Heart left ventricle (tissue), 16 donors: ENCODE measurements around the gene LPAR3. TPM values are rescaled to one million over a fixed set of nuclear protein-coding genes. Genes with fewer than 3 reads are reported as not detected.
"Not testable (repeated sequence)": the region's sequence is repeated elsewhere in the genome, so short reads cannot be mapped to it uniquely, and the experiment has no call there.

Source experiments
- ATAC-seq, 4 donors: fragments of 200-7000 bp; cut with Tn5 transposase; one replicate each; pipeline ENCODE4 v1.9.1; 2020 to 2022; ENCODE audit warnings: moderate library complexity in 4 of 4, mild to moderate bottlenecking in 3 of 4, moderate number of reproducible peaks in 1 of 4
- DNase-seq, 5 donors: peaks; one replicate each; pipeline ENCODE4 v3.0.0-alpha.2; 2020
- H3K27ac ChIP-seq, 12 donors: fragments of 200-600 bp; sonication (generic) in 4 of 12; one replicate each; pipeline versions ENCODE4 v1.5.0 to v1.8.0; 2016 to 2022; ENCODE audit warnings: mild to moderate bottlenecking in 2 of 12
- H3K27me3 ChIP-seq, 9 donors: fragments of 200-600 bp; sonication (generic) in 2 of 9; one replicate each; pipeline versions ENCODE4 v1.5.1 to v1.8.0; 2016 to 2022; ENCODE audit warnings: mild to moderate bottlenecking in 3 of 9
- H3K36me3 ChIP-seq, 9 donors: fragments of 200-600 bp; sonication (generic) in 2 of 9; one replicate each; pipeline versions ENCODE4 v1.5.0 to v1.8.0; 2018 to 2022; ENCODE audit warnings: mild to moderate bottlenecking in 2 of 9
- H3K4me1 ChIP-seq, 12 donors: fragments of 200-600 bp; sonication (generic) in 4 of 12; one replicate each; pipeline versions ENCODE4 v1.5.0 to v1.8.0; 2016 to 2022; ENCODE audit warnings: mild to moderate bottlenecking in 3 of 12
- H3K4me3 ChIP-seq, 12 donors: fragments of 200-600 bp; sonication (generic) in 4 of 12; one replicate each; pipeline versions ENCODE4 v1.5.0 to v1.8.0; 2017 to 2022; ENCODE audit warnings: mild to moderate bottlenecking in 9 of 12, moderate library complexity in 4 of 12
- H3K9me3 ChIP-seq, 12 donors: fragments of 200-600 bp; sonication (generic) in 4 of 12; one replicate each; pipeline versions ENCODE4 v1.5.0 to v1.8.0; 2016 to 2022; ENCODE audit warnings: mild to moderate bottlenecking in 1 of 12
- CTCF ChIP-seq, 12 donors: fragments of 200-600 bp; sonication (generic) in 4 of 12; IDR thresholded peaks; one replicate each; pipeline versions ENCODE4 v1.5.0 to v1.8.0; 2018 to 2022; ENCODE audit warnings: antibody characterized with exemption in 12 of 12, mild to moderate bottlenecking in 5 of 12
- POLR2A ChIP-seq, 2 donors: fragments of 450-650 bp; IDR thresholded peaks; one replicate each; pipeline ENCODE4 v1.6.1; 2017; ENCODE audit warnings: antibody characterized with exemption in 2 of 2, mild to moderate bottlenecking in 2 of 2, moderate library complexity in 2 of 2
- WGBS, 4 donors: extraction: QIAGEN DNeasy Blood & Tissue Kit in 2 of 4; methylation state at CpG; one replicate each; pipeline versions ENCODE4 v1.1.5 to v1.1.7; 2013 to 2018; 5-methylcytosine and 5-hydroxymethylcytosine counted together
- intact Hi-C, 10 donors: fragments of 100-400 bp; cut with DNase I; formaldehyde crosslinking; loops; one replicate each; pipeline versions ENCODE4 v1.11.1 to v1.14.2; 2022
- polyA plus RNA-seq, 2 donors: library from polyadenylated mRNA; stranded (reverse); fragments of 200-250 nt; gene quantifications; one replicate each; pipeline ENCODE4 v1.2.3, GENCODE V29; 2013
- total RNA-seq, 9 donors: library from RNA; depleted of rRNA in 2 of 9; stranded (reverse); fragments of >200 nt in 2 of 9; fragmentation: NEBNext Ultra II Directional in 3 of 9; extraction: Animal tissue kit (Norgen Biotek cat#: 25700) in 3 of 9; gene quantifications; one replicate each; pipeline versions ENCODE4 v1.1.0 to v1.2.4, GENCODE V29; 2016 to 2023
- donor health status: ischemic (EF 13 %, LVEDD 7.1; RV severe dilation, severe dysfunction).
- donor health status: healthy with polysubstance abuse.
- donor health status: DM: no; HTN: yes; CAD: no.
- donor health status: DM: no; HTN: no; CAD: no.
- donor health status: ischemic (EF 25% LVEDD 6.9; RV normal size, moderate dysfunction).
- donor health status: ischemic (EF 25% LVEDD 5.7; RV mildly dilated, moderate dysfunction).
- donor health status: healthy.
- donor health status: DM: yes; HTN: yes; CAD: no.
- donor health status: ischemic (EF 35%, LVEDD 5.7; RV mildly dilated, moderate dysfunction).
- donor health status: nonischemic (EF 11% LVEDD 7.7; RV severe dilation, severe dysfunction).
- donor health status: DM: yes; HTN: yes; CAD: no.
- donor health status: PGD.
- donor health status: ischemic (EF 29% LVEDD 5.4; RV normal size, mild dysfunction).
- donor health status: nonischemic (EF 23%, LVEDD 6.1; RV moderate dilation, normal function).

The LPAR3 gene
- total and polyA plus RNA-seq, 11 donors: 5.9 to 25.0 (median 11.5) TPM

- Histone ChIP-seq H3K27ac (no peak overlapping the region), H3K27me3 (no peaks in the 10 kb centered on the region), H3K36me3 (no peaks in the 10 kb centered on the region)
These were observed 23.9 kb upstream of the LPAR3 start for GRCh38 chr1:84916897-84917296.

GRCh38 chr1:84913555-84913892 is 20.5 kb upstream of the LPAR3 start:
- Histone ChIP-seq H3K4me3 (no peak overlapping the region), H3K36me3 (no peaks in the 10 kb centered on the region), H3K4me1 (peaks cover 0 to 9% (median 3%) of the 10 kb centered on the region in 12 donors), H3K27me3 (no peaks in the 10 kb centered on the region), H3K27ac (no peak overlapping the region), H3K9me3 (no peaks in the 10 kb centered on the region)
- no peak for DNase-seq
- ATAC-seq: peak in 3 of 4 donors; percentile 36 to 80 (median 75)
- intact Hi-C loops: no loop called here
- TF ChIP-seq CTCF (IDR thresholded peaks at IDR 0.05) (no peak), POLR2A (IDR thresholded peaks at IDR 0.05) (no peak)
- WGBS, 4 donors: 32 to 44% (median 33%) methylated on average over 4 of the region's 4 CpGs

More at GRCh38 chr1:84916897-84917296, 23.9 kb upstream of the LPAR3 start:
- 50 to 66% (median 63%) methylated on average over 4 of the region's 4 CpGs for WGBS, 4 donors
- DNase-seq (no peak), ATAC-seq (no peak)
- intact Hi-C loops: loop anchor here in 1 of 10 donors (5.0 kb wide), 1 partner anchor 140 kb away; no protein-coding TSS in a partner anchor
- no peak overlapping the region for H3K4me3 ChIP-seq
- no peaks in the 10 kb centered on the region for H3K9me3 ChIP-seq
- peaks cover 0 to 9% (median 3%) of the 10 kb centered on the region in 12 donors for H3K4me1 ChIP-seq
- no peak for TF ChIP-seq CTCF (IDR thresholded peaks at IDR 0.05)
- no peak for TF ChIP-seq POLR2A (IDR thresholded peaks at IDR 0.05)

- DNase-seq: no peak
- Histone ChIP-seq H3K9me3 (no peaks in the 10 kb centered on the region), H3K27me3 (no peaks in the 10 kb centered on the region), H3K27ac (no peak overlapping the region), H3K4me3 (no peak overlapping the region), H3K36me3 (no peaks in the 10 kb centered on the region), H3K4me1 (peaks cover 0 to 9% (median 3%) of the 10 kb centered on the region in 12 donors)
- 68 to 81% (median 76%) methylated on average over 3 of the region's 3 CpGs for WGBS, 4 donors
- intact Hi-C loops: no loop called here
- TF ChIP-seq POLR2A (IDR thresholded peaks at IDR 0.05): no peak
- TF ChIP-seq CTCF (IDR thresholded peaks at IDR 0.05): no peak
- ATAC-seq: no peak
These were observed 19.9 kb upstream of the LPAR3 start for GRCh38 chr1:84912726-84913554.

GRCh38 chr1:84908746-84909464 is 15.9 kb upstream of the LPAR3 start:
- not testable (repeated sequence) for H3K4me3 ChIP-seq
- WGBS, 4 donors: 83 to 88% (median 85%) methylated on average over 4 of the region's 4 CpGs

More at GRCh38 chr1:84908746-84909464, 15.9 kb upstream of the LPAR3 start:
- intact Hi-C loops, ATAC-seq, H3K36me3 ChIP-seq, H3K4me1 ChIP-seq, H3K9me3 ChIP-seq, H3K27me3 ChIP-seq, DNase-seq, H3K27ac ChIP-seq: not testable (repeated sequence)
